ENCODE results near the gene TNP2. TPM values are rescaled to one million over a fixed set of nuclear protein-coding genes. Genes with fewer than 3 reads are reported as not detected.
"Not testable (repeated sequence)": the region's sequence is repeated elsewhere in the genome, so short reads cannot be mapped to it uniquely, and the experiment has no call there.

Gene TNP2
- total and polyA plus RNA-seq, 4 donors: not detected

- no peak for ATAC-seq (ENCODE audit: insufficient read depth, low FRiP score)
- TF ChIP-seq CTCF (IDR thresholded peaks at IDR 0.05; ENCODE audit: control extremely low read depth, extremely low read depth): no peak
Measured at GRCh38 chr16:11299865-11300559, 30.9 kb upstream of the TNP2 start.

GRCh38 chr16:11298950-11299547 is 29.9 kb upstream of the TNP2 start:
- peaks cover 3 to 22% (median 6%) of the 10 kb centered on the region in 5 donors for H3K4me1 ChIP-seq (ENCODE audit: control insufficient read depth in 5 of 5, insufficient read depth in 5 of 5, low read length in 5 of 5)
- not testable (repeated sequence) for H3K9me3 ChIP-seq (ENCODE audit: control insufficient read depth in 4 of 4, insufficient read depth in 3 of 4, low read length in 3 of 4); H3K36me3 ChIP-seq (ENCODE audit: control insufficient read depth in 4 of 4, insufficient read depth in 4 of 4, low read length in 4 of 4); DNase-seq; H3K27ac ChIP-seq (ENCODE audit: low read depth in 1 of 2, low read length in 1 of 2); H3K27me3 ChIP-seq (ENCODE audit: control insufficient read depth in 3 of 3, insufficient read depth in 3 of 3, low read length in 2 of 3); H3K9ac ChIP-seq (ENCODE audit: insufficient read depth in 1 of 2, low read length in 2 of 2); ATAC-seq (ENCODE audit: insufficient read depth, low FRiP score); H3K4me3 ChIP-seq
- WGBS, 2 donors: 76 to 79% methylated on average over 13 of the region's 13 CpGs

More at GRCh38 chr16:11299865-11300559, 30.9 kb upstream of the TNP2 start:
- WGBS, 2 donors: 81 to 90% methylated on average over 6 of the region's 6 CpGs
- Histone ChIP-seq H3K9ac (ENCODE audit: insufficient read depth in 1 of 2, low read length in 2 of 2) (no peak overlapping the region), H3K9me3 (ENCODE audit: control insufficient read depth in 4 of 4, insufficient read depth in 3 of 4, low read length in 3 of 4) (no peaks in the 10 kb centered on the region), H3K27ac (ENCODE audit: low read depth in 1 of 2, low read length in 1 of 2) (no peak overlapping the region), H3K4me1 (ENCODE audit: control insufficient read depth in 5 of 5, insufficient read depth in 5 of 5, low read length in 5 of 5) (peaks cover 3 to 22% (median 6%) of the 10 kb centered on the region in 5 donors), H3K27me3 (ENCODE audit: control insufficient read depth in 3 of 3, insufficient read depth in 3 of 3, low read length in 2 of 3) (no peaks in the 10 kb centered on the region), H3K4me3 (no peak overlapping the region), H3K36me3 (ENCODE audit: control insufficient read depth in 4 of 4, insufficient read depth in 4 of 4, low read length in 4 of 4) (no peaks in the 10 kb centered on the region)
- DNase-seq: no peak

GRCh38 chr16:11298143-11298900 is 29.2 kb upstream of the TNP2 start:
- no peak for TF ChIP-seq CTCF (IDR thresholded peaks at IDR 0.05; ENCODE audit: control extremely low read depth, extremely low read depth)
- peaks cover 3 to 22% (median 6%) of the 10 kb centered on the region in 5 donors for H3K4me1 ChIP-seq (ENCODE audit: control insufficient read depth in 5 of 5, insufficient read depth in 5 of 5, low read length in 5 of 5)
- no peak overlapping the region for H3K27ac ChIP-seq (ENCODE audit: low read depth in 1 of 2, low read length in 1 of 2)
- no peak overlapping the region for H3K9ac ChIP-seq (ENCODE audit: insufficient read depth in 1 of 2, low read length in 2 of 2)
- no peak overlapping the region for H3K4me3 ChIP-seq
- H3K9me3 ChIP-seq (ENCODE audit: control insufficient read depth in 4 of 4, insufficient read depth in 3 of 4, low read length in 3 of 4): no peaks in the 10 kb centered on the region
- H3K27me3 ChIP-seq (ENCODE audit: control insufficient read depth in 3 of 3, insufficient read depth in 3 of 3, low read length in 2 of 3): no peaks in the 10 kb centered on the region
- DNase-seq: no peak
- ATAC-seq (ENCODE audit: insufficient read depth, low FRiP score): no peak
- no peaks in the 10 kb centered on the region for H3K36me3 ChIP-seq (ENCODE audit: control insufficient read depth in 4 of 4, insufficient read depth in 4 of 4, low read length in 4 of 4)
- 76 to 86% methylated on average over 5 of the region's 5 CpGs for WGBS, 2 donors

Measured in lung (tissue), 12 donors.